Parathyroid adenoma (tissue), 2 donors: ENCODE results near the gene SPRY4.

Experiments used
- H2AFZ ChIP-seq: fragments of 300-600 bp; sonication (generic); one replicate; pipeline ENCODE4 v1.7.0; 2017; ENCODE audit warnings: antibody characterized with exemption, mild to moderate bottlenecking
- H3K27ac ChIP-seq: fragments of 300-600 bp; sonication (generic); one replicate; pipeline ENCODE4 v1.7.0; 2017
- H3K27me3 ChIP-seq: fragments of 300-600 bp; sonication (generic); one replicate; pipeline ENCODE4 v1.7.0; 2017; ENCODE audit warnings: low read length; ENCODE audit not compliant: control insufficient read depth, insufficient read depth
- H3K36me3 ChIP-seq: fragments of 300-600 bp; sonication (generic); one replicate; pipeline ENCODE4 v1.7.0; 2017; ENCODE audit warnings: low read length; ENCODE audit not compliant: control insufficient read depth, insufficient read depth
- H3K4me1 ChIP-seq: fragments of 300-600 bp; sonication (generic); one replicate; pipeline ENCODE4 v1.7.0; 2017; ENCODE audit warnings: control low read depth
- H3K4me2 ChIP-seq: fragments of 300-600 bp; sonication (generic); one replicate; pipeline ENCODE4 v1.7.0; 2017; ENCODE audit warnings: low read length
- H3K4me3 ChIP-seq: fragments of 300-600 bp; sonication (generic); one replicate; pipeline ENCODE4 v1.7.0; 2017; ENCODE audit warnings: low read depth, low read length
- H3K79me2 ChIP-seq: fragments of 300-600 bp; sonication (generic); one replicate; pipeline ENCODE4 v1.7.0; 2017; ENCODE audit warnings: control low read depth
- H3K9ac ChIP-seq: fragments of 300-600 bp; sonication (generic); one replicate; pipeline ENCODE4 v1.7.0; 2017; ENCODE audit warnings: mild to moderate bottlenecking
- H3K9me3 ChIP-seq: fragments of 300-600 bp; sonication (generic); one replicate; pipeline ENCODE4 v1.7.0; 2017; ENCODE audit warnings: low read length; ENCODE audit not compliant: control insufficient read depth
- TF ChIP-seq, protein P1 (sequence below): fragments of 300-600 bp; sonication (generic); IDR thresholded peaks from one replicate; pipeline ENCODE4 v1.7.0; 2017; ENCODE audit warnings: antibody characterized with exemption, mild to moderate bottlenecking
- donor health status: primary hyperparathyroidism.

SPRY4 gene

GRCh38 chr5:142314606-142315005, 10.2 kb downstream of the SPRY4 start:
- no peaks in the 10 kb centered on the region for H3K9me3 ChIP-seq
- TF ChIP-seq, protein P1, sequence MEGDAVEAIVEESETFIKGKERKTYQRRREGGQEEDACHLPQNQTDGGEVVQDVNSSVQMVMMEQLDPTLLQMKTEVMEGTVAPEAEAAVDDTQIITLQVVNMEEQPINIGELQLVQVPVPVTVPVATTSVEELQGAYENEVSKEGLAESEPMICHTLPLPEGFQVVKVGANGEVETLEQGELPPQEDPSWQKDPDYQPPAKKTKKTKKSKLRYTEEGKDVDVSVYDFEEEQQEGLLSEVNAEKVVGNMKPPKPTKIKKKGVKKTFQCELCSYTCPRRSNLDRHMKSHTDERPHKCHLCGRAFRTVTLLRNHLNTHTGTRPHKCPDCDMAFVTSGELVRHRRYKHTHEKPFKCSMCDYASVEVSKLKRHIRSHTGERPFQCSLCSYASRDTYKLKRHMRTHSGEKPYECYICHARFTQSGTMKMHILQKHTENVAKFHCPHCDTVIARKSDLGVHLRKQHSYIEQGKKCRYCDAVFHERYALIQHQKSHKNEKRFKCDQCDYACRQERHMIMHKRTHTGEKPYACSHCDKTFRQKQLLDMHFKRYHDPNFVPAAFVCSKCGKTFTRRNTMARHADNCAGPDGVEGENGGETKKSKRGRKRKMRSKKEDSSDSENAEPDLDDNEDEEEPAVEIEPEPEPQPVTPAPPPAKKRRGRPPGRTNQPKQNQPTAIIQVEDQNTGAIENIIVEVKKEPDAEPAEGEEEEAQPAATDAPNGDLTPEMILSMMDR = no peak
- H3K79me2 ChIP-seq = peaks cover 22% of the 10 kb centered on the region
- no peaks in the 10 kb centered on the region for H3K27me3 ChIP-seq
- no peak overlapping the region for H3K4me3 ChIP-seq
- H3K4me2 ChIP-seq = no peak overlapping the region
- H3K36me3 ChIP-seq = no peaks in the 10 kb centered on the region
- peaks cover 15% of the 10 kb centered on the region for H3K4me1 ChIP-seq
- H3K27ac ChIP-seq = no peak overlapping the region
- H3K9ac ChIP-seq = no peak overlapping the region
- H2AFZ ChIP-seq = no peak overlapping the region

DNA sequence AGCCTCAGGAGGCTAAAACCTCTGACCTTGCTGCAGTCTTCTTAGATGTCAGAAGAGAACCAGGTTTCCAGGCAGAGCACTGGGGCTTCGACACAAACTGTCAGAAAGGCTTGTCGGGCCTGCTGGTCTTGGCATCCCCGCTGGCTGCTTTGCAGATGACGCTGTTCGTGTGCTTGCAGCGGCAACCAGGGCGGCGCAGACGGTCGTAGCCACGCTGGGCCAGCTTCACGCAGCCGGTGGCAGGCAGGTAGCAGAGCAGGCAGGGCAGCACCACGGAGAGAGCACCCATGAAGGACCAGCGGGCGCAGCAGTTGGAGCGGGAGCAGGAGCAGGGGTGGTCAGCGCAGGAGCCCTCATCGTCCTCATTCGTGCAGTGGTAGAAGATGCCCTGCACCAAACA, 10.7 kb downstream of the SPRY4 start:
- H3K9me3 ChIP-seq = no peaks in the 10 kb centered on the region
- peaks cover 15% of the 10 kb centered on the region for H3K4me1 ChIP-seq
- H3K4me2 ChIP-seq = no peak overlapping the region
- TF ChIP-seq, protein P1 = no peak
- no peak overlapping the region for H3K9ac ChIP-seq
- H3K27ac ChIP-seq = no peak overlapping the region
- peaks cover 22% of the 10 kb centered on the region for H3K79me2 ChIP-seq
- H3K27me3 ChIP-seq = no peaks in the 10 kb centered on the region
- no peaks in the 10 kb centered on the region for H3K36me3 ChIP-seq
- H2AFZ ChIP-seq = no peak overlapping the region
- no peak overlapping the region for H3K4me3 ChIP-seq

DNA sequence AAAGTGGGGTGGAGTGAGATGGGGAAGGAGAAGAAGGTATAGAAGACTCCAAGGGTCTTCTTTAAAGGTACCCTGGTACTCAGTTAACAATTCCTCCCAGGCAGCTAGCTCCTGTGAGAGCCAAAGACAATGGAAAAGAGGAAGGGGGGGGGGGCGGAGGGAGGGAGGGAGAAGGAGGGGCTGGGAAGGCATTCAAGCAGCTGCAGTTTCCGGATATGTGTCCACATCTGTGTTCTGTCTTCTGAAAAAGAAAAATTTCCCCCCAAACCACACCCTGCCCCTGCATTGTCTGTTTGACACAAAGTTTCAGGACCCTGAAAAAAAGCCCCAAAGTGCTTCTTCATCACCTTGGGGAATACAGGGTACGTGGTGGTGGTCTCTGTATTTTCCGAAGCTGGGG, 11.1 kb downstream of the SPRY4 start:
- Histone ChIP-seq H3K27me3 (no peaks in the 10 kb centered on the region), H3K4me3 (no peak overlapping the region), H3K79me2 (peaks cover 22% of the 10 kb centered on the region), H3K9ac (no peak overlapping the region), H3K4me1 (peaks cover 15% of the 10 kb centered on the region), H2AFZ (no peak overlapping the region), H3K27ac (no peak overlapping the region), H3K4me2 (no peak overlapping the region), H3K9me3 (no peaks in the 10 kb centered on the region), H3K36me3 (no peaks in the 10 kb centered on the region)
- TF ChIP-seq, protein P1 = no peak

GRCh38 chr5:142313275-142313674, 11.5 kb downstream of the SPRY4 start:
- no peaks in the 10 kb centered on the region for H3K27me3 ChIP-seq
- H3K9me3 ChIP-seq = no peaks in the 10 kb centered on the region
- H3K9ac ChIP-seq = no peak overlapping the region
- no peaks in the 10 kb centered on the region for H3K36me3 ChIP-seq
- H3K79me2 ChIP-seq = peaks cover 23% of the 10 kb centered on the region
- no peak overlapping the region for H3K27ac ChIP-seq
- no peak overlapping the region for H3K4me3 ChIP-seq
- no peak overlapping the region for H3K4me2 ChIP-seq
- H3K4me1 ChIP-seq = peaks cover 15% of the 10 kb centered on the region
- H2AFZ ChIP-seq = no peak overlapping the region
- TF ChIP-seq, protein P1 = no peak

- Histone ChIP-seq H3K9ac (no peak overlapping the region), H3K4me3 (no peak overlapping the region), H3K36me3 (no peaks in the 10 kb centered on the region), H3K79me2 (peaks cover 24% of the 10 kb centered on the region), H3K9me3 (no peaks in the 10 kb centered on the region), H3K4me1 (peaks cover 15% of the 10 kb centered on the region), H3K4me2 (no peak overlapping the region), H3K27ac (no peak overlapping the region), H3K27me3 (no peaks in the 10 kb centered on the region), H2AFZ (no peak overlapping the region)
- TF ChIP-seq, protein P1 = no peak
Observed at GRCh38 chr5:142312399-142312798, 12.4 kb downstream of the SPRY4 start.
